ENCODE data around the gene CACNG3.

Gene CACNG3

DNA sequence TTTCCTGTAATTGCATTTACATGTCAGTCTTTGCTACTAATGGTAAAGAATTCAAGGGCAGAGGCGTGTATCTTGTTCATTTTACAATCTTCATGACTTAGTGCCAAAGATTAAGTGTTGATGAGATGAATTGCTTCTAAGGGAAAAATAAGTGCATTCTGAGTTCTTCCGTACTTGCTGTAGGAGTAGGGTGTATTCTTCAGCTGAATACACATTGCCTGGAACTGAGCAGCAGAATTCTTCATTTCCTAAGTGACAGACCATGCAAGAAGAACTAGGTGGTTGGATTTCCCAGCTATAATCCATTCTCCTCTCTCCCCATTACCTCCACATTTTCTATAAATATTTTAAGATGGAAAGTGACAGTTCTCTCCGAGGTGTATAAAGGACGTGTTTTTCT lies 104.8 kb downstream of the CACNG3 start:
- DNase-seq, result no peak
- in situ Hi-C loops (cut with HindIII; ENCODE audit: low pct_ligation_motif_present, low pct_unique_long_range_greater_than_20kb, low sequenced_read_pairs), result no loop called here

GRCh38 chr16:24364596-24364995 lies 108.5 kb downstream of the CACNG3 start:
- DNase-seq, result no peak
- in situ Hi-C loops (cut with HindIII; ENCODE audit: low pct_ligation_motif_present, low pct_unique_long_range_greater_than_20kb, low sequenced_read_pairs), result no loop called here

- in situ Hi-C loops (cut with HindIII; ENCODE audit: low pct_ligation_motif_present, low pct_unique_long_range_greater_than_20kb, low sequenced_read_pairs), result no loop called here
- DNase-seq, result no peak
Observed at GRCh38 chr16:24367186-24367710, 111.1 kb downstream of the CACNG3 start.

DNA sequence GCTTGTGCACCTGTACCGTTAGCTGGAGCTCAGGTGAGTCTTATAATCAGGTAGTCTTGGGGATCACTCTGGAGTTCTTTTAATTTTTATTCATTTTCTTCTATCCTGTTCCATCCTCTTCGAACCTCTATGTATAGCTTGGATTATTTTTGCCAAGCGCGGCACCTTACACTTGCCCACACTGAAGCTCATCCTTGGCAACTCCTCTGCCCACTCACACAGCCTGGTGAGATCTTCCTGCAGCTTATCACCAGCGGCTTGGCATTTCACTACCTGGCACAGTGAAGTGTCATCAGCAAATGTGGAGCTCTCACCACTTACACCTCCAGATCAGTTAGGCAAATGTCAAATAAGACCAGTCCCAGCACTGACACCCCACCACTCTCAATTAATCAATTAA lies 116.7 kb downstream of the CACNG3 start:
- DNase-seq, result no peak
- in situ Hi-C loops (cut with HindIII; ENCODE audit: low pct_ligation_motif_present, low pct_unique_long_range_greater_than_20kb, low sequenced_read_pairs), result no loop called here

DNA sequence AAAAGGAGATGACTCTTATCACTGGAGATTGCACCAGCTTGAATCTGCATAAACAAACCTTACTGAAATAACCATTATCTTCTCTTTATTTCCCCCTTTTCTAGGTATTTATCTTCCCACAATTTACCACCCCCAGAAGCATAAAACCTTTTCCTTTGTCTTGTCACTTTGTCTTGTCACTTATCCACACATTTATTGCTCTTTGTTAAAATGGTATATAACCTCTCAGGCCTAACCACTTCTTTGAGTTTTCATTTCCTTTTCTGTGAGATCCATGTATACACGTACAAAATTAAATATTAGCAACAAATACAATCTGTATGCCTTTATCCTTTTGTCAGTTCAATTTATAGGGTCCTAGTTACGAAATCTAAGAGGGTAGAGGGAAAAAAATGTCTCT lies 122.9 kb downstream of the CACNG3 start:
- no peak for DNase-seq
- in situ Hi-C loops (cut with HindIII; ENCODE audit: low pct_ligation_motif_present, low pct_unique_long_range_greater_than_20kb, low sequenced_read_pairs), result no loop called here

DNA sequence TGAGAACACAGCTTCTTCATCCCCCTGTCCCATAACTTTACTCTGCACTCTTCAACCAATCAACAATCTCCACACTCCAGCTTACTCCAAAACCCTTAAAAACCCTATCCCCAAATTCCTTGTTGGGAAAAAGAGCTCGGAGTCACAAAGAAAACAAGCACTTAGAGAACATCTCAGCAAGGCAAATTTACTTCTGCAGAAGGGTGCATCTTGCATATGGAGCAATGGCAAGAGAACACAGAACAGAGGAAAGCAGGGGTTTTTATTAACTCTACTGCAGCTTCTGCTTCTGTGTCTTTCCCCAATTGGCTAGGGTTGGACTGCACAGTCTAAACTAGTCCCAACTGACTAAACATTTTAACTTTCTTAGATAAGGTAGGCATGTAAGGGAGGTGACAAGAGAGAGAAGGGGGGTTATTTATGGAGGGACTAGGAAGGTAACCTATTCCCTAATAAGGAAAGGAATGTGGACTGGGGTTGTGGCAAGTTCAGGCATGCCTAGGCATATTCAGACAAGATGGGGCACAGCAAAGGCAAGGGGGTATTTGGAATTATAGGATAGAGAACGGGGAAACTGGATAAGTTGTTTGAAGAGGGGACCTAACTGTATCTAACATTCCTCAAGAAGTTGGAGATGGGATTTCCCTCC lies 125.5 kb downstream of the CACNG3 start:
- no peak for DNase-seq
- in situ Hi-C loops (cut with HindIII; ENCODE audit: low pct_ligation_motif_present, low pct_unique_long_range_greater_than_20kb, low sequenced_read_pairs), result no loop called here

GRCh38 chr16:24382762-24383407 lies 126.8 kb downstream of the CACNG3 start:
- DNase-seq, result no peak
- in situ Hi-C loops (cut with HindIII; ENCODE audit: low pct_ligation_motif_present, low pct_unique_long_range_greater_than_20kb, low sequenced_read_pairs), result no loop called here

GRCh38 chr16:24394341-24394740 lies 138.2 kb downstream of the CACNG3 start:
- in situ Hi-C loops (cut with HindIII; ENCODE audit: low pct_ligation_motif_present, low pct_unique_long_range_greater_than_20kb, low sequenced_read_pairs), result no loop called here
- DNase-seq, result no peak

DNA sequence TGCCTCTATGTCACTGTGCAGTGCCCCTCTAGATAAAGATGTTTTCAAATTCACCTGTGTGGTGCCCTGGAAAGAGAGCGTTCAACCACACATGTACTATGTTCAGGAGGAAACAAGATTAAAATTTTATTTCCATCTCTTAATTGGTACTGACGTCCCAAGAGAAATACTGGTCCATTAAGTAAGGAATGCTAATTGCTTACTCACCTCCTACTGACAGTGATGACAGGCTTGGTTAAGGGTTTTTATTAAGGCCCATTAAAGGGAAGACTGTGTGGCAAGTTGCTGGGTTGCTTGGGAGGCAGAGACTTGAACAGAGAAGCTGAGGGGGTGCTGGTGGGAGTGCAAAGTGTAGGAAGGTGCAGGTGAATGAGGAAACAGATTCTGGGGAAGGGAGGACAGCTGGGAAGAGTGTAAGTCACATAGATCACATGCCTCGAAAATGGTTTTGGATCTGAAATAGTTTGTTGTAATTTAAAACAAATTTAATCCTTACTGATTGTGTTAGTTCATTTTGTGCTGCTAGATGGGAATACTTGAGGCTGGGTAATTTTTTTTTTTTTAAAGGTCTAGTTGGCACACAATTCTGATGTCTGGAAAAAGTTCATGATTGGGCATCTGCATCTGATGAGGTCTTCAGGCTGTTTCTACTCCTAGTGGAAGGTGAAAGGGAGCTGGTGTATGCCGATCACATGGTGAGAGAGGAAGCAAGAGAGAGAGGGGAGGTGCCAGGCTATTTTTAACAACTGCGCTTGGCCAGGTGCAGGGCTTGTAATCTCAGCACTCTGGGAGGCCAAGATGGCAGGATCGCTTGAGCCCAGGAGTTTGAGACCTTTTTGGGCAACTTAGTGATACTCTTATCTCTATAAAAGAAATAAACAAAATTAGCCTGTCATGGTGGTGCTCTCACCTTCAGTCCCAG lies 140.5 kb downstream of the CACNG3 start:
- in situ Hi-C loops (cut with HindIII; ENCODE audit: low pct_ligation_motif_present, low pct_unique_long_range_greater_than_20kb, low sequenced_read_pairs), result no loop called here
- DNase-seq, result no peak

GRCh38 chr16:24409045-24409444 lies 152.9 kb downstream of the CACNG3 start:
- in situ Hi-C loops (cut with HindIII; ENCODE audit: low pct_ligation_motif_present, low pct_unique_long_range_greater_than_20kb, low sequenced_read_pairs), result no loop called here

More at GRCh38 chr16:24409045-24409444, 152.9 kb downstream of the CACNG3 start:
- peak; percentile 20 for DNase-seq

All from ACHN (cell line).